Thyroid gland (tissue), 4 donors: ENCODE measurements around the gene POGLUT2.

ENCODE experiments used
- CTCF ChIP-seq, 6 experiments: fragments of 200-600 bp in 3 of 6; fragments of 450-650 bp in 3 of 6; sonication (generic) in 3 of 6; IDR thresholded peaks; one replicate each; pipeline ENCODE4 v1.5.1; 2016 to 2019; ENCODE audit warnings: antibody characterized with exemption in 6 of 6, mild to moderate bottlenecking in 2 of 6, inconsistent platforms in 1 of 6, moderate library complexity in 1 of 6
- POLR2A ChIP-seq, 2 donors: fragments of 450-650 bp; IDR thresholded peaks; one replicate each; pipeline ENCODE4 v1.6.1; 2017; ENCODE audit warnings: antibody characterized with exemption in 2 of 2, mild to moderate bottlenecking in 2 of 2, moderate library complexity in 1 of 2

GRCh38 chr13:102807699-102808098, 8.9 kb upstream of the POGLUT2 start:
- TF ChIP-seq CTCF (IDR thresholded peaks at IDR 0.05) = no peak
- no peak for TF ChIP-seq POLR2A (IDR thresholded peaks at IDR 0.05)
